ENCODE measurements around the gene PRKN.

DNA sequence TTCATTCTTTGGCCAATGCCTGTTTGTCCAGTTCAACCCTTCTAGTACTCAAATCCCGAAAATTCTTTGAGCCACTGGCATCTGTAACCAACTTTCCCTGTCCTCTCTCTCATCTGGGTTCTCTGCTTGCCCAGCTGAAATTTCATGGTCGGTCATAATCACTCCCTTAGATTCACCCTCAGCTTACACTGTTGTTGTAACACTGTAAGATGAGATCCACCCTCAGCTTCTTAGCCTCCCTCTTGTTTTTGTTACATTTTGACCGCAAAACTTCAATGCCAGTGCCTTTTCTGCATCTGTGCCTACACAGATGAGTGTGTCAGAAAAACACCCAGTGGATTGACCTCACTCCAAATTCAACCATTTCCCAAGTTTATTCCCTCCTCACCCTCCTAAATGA lies 1162.6 kb downstream of the PRKN start:
- TF ChIP-seq, protein P1, sequence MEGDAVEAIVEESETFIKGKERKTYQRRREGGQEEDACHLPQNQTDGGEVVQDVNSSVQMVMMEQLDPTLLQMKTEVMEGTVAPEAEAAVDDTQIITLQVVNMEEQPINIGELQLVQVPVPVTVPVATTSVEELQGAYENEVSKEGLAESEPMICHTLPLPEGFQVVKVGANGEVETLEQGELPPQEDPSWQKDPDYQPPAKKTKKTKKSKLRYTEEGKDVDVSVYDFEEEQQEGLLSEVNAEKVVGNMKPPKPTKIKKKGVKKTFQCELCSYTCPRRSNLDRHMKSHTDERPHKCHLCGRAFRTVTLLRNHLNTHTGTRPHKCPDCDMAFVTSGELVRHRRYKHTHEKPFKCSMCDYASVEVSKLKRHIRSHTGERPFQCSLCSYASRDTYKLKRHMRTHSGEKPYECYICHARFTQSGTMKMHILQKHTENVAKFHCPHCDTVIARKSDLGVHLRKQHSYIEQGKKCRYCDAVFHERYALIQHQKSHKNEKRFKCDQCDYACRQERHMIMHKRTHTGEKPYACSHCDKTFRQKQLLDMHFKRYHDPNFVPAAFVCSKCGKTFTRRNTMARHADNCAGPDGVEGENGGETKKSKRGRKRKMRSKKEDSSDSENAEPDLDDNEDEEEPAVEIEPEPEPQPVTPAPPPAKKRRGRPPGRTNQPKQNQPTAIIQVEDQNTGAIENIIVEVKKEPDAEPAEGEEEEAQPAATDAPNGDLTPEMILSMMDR (IDR thresholded peaks at IDR 0.05; ENCODE audit: borderline replicate concordance, extremely low read depth, low read length, poor library complexity, severe bottlenecking) = no peak
- no peak for TF ChIP-seq EZH2 (IDR thresholded peaks at IDR 0.05; ENCODE audit: borderline replicate concordance, low read depth, low read length, severe bottlenecking)

Data from DND-41 (cell line).